LNCaP clone FGC (cell line): ENCODE data around the gene CHEK2.

Source experiments
- DNase-seq: peaks from one replicate; pipeline ENCODE4 v3.0.0-alpha.2; 2011; ENCODE audit warnings: low read depth
- H3K4me3 ChIP-seq: 2 replicates; pipeline ENCODE4 v1.5.1; 2011; ENCODE audit warnings: mild to moderate bottlenecking, low read depth, low read length, control low read depth
- CTCF ChIP-seq: IDR thresholded peaks from 2 replicates; pipeline ENCODE4 v1.5.1; 2012; ENCODE audit warnings: mild to moderate bottlenecking; ENCODE audit not compliant: control insufficient read depth, insufficient read depth; ENCODE audit errors: extremely low read depth

Gene CHEK2

GRCh38 chr22:28639321-28639720 lies 102.3 kb downstream of the CHEK2 start:
- no peak for DNase-seq
- no peak overlapping the region for H3K4me3 ChIP-seq
- TF ChIP-seq CTCF, result no peak
